ENCODE measurements around the gene GLCE.

DNA sequence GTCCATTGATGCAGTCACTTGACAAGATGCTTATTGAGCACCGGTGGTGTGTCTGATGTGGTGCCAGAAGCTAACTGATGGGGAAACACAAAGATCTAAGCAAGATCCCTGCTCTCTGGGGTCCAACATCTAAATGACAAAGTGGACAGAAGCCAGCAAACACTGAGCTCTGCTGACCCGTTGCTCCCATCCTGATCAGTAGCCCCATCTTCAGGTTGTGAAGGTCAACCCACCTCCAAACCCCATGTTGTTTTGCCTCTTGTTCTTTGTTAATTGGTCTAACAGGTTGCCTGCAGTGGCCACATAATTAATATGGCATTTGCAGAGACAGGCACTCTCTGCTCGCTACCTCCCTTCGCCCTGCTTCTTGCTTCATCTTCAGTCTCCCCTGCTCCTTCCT lies 21.5 kb upstream of the GLCE start:
- TF ChIP-seq, protein P1, sequence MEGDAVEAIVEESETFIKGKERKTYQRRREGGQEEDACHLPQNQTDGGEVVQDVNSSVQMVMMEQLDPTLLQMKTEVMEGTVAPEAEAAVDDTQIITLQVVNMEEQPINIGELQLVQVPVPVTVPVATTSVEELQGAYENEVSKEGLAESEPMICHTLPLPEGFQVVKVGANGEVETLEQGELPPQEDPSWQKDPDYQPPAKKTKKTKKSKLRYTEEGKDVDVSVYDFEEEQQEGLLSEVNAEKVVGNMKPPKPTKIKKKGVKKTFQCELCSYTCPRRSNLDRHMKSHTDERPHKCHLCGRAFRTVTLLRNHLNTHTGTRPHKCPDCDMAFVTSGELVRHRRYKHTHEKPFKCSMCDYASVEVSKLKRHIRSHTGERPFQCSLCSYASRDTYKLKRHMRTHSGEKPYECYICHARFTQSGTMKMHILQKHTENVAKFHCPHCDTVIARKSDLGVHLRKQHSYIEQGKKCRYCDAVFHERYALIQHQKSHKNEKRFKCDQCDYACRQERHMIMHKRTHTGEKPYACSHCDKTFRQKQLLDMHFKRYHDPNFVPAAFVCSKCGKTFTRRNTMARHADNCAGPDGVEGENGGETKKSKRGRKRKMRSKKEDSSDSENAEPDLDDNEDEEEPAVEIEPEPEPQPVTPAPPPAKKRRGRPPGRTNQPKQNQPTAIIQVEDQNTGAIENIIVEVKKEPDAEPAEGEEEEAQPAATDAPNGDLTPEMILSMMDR (IDR thresholded peaks at IDR 0.05) = no peak
- TF ChIP-seq POLR2A (IDR thresholded peaks at IDR 0.05) = no peak

All from esophagus squamous epithelium (tissue), 4 donors.